ENCODE measurements around the gene EXOSC5.

Gene EXOSC5

DNA sequence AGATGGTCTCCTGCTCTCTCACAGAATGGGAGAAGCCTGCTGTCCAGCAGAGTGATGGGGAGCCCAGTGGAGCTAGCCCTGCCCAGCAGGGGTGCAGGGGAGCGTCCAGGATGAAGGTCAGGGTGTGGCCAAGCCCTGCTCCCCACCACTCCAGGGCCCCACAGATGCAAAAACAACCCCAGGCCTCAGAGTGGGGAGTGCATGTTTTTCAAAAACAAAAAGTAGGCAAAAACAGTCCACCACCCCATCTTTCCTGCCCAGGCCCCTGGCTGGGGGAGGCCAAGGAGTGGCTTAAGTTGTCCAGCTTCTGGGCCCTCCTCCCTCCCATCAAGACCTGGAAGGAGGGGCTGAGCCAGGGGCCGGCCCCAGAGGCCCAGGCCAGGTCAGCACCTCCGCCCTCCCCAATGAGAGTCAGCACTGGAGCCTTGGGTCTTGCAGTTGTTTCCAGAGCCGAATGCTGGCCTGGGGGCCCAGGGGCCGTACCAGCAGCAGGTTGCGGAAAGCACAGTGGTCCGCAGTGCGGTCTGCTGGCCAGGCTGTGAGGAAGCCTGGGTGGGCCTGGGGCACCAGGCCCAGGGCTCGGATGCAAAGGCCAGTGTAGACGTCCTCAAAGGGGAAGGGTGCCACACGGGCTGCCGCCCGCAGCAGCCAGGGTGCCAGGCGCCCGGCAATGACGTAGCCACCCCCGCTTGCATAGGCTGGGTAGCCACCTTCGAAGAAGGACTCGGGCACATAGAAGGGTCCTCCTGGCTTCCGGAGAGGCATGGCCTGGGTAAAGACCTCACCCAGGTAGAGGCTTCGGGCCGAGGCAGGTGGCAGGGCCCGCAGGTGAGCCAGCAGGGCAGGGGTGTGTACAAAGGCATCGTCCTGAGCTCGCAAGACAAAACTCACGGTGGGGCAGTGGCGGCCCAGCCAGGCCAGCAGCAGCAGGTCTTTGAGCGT, 28.3 kb upstream of the EXOSC5 start:
- TF ChIP-seq CTCF (IDR thresholded peaks at IDR 0.05; ENCODE audit: insufficient read depth, low read depth, low read length, missing control alignments), result no peak
- H3K4me3 ChIP-seq (ENCODE audit: low read depth, low read length), result no peak overlapping the region
- DNase-seq (ENCODE audit: low read depth), result no peak

GRCh38 chr19:41424335-41425173, 27.4 kb upstream of the EXOSC5 start:
- no peak for TF ChIP-seq CTCF (IDR thresholded peaks at IDR 0.05; ENCODE audit: insufficient read depth, low read depth, low read length, missing control alignments)
- DNase-seq (ENCODE audit: low read depth), result no peak
- no peak overlapping the region for H3K4me3 ChIP-seq (ENCODE audit: low read depth, low read length)

- no peak for DNase-seq (ENCODE audit: low read depth)
- no peak for TF ChIP-seq CTCF (IDR thresholded peaks at IDR 0.05; ENCODE audit: insufficient read depth, low read depth, low read length, missing control alignments)
- H3K4me3 ChIP-seq (ENCODE audit: low read depth, low read length), result no peak overlapping the region
These were observed 25.8 kb upstream of the EXOSC5 start for GRCh38 chr19:41422955-41423354.

- H3K4me3 ChIP-seq (ENCODE audit: low read depth, low read length), result no peak overlapping the region
- TF ChIP-seq CTCF (IDR thresholded peaks at IDR 0.05; ENCODE audit: insufficient read depth, low read depth, low read length, missing control alignments), result no peak
- no peak for DNase-seq (ENCODE audit: low read depth)
These were observed 25.3 kb upstream of the EXOSC5 start for GRCh38 chr19:41422456-41422855.

- no peak for TF ChIP-seq CTCF (IDR thresholded peaks at IDR 0.05; ENCODE audit: insufficient read depth, low read depth, low read length, missing control alignments)
- no peak for DNase-seq (ENCODE audit: low read depth)
- H3K4me3 ChIP-seq (ENCODE audit: low read depth, low read length), result no peak overlapping the region
These were observed 24.8 kb upstream of the EXOSC5 start for GRCh38 chr19:41421973-41422372.

DNA sequence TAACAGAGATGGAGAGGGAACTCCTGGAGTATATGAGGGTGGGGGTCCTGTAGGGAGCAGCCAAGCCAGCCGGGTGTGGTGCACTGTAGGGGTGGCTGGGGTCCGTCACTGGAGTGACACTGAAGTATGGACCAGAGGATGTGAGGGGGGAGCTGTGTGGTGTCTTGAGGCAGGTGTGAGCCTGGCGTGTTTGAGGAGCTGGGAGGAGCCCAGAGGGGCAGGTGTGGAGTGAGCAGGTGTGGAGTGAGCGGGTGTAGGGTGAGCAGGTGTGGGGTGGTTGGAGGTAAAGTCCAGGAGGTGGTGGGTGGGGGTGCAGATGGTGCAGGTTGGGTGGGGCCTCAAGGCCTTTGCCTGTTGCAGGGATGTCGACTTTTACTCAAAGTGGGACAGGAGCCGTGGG, 24.2 kb upstream of the EXOSC5 start:
- TF ChIP-seq CTCF (IDR thresholded peaks at IDR 0.05; ENCODE audit: insufficient read depth, low read depth, low read length, missing control alignments), result no peak
- no peak for DNase-seq (ENCODE audit: low read depth)

More for the DNA sequence above, 24.2 kb upstream of the EXOSC5 start:
- H3K4me3 ChIP-seq (ENCODE audit: low read depth, low read length), result no peak overlapping the region
